Right atrium auricular region (tissue), 2 donors: ENCODE measurements around the gene CMTM5. TPM values are rescaled to one million over a fixed set of nuclear protein-coding genes. Genes with fewer than 3 reads are reported as not detected.
"Not testable (repeated sequence)": the region's sequence is repeated elsewhere in the genome, so short reads cannot be mapped to it uniquely, and the experiment has no call there.

Experiments used
- DNase-seq: peaks from one replicate; pipeline ENCODE4 v3.0.0-alpha.2; 2019; ENCODE audit warnings: low spot score
- H3K27ac ChIP-seq, 2 donors: fragments of 200-600 bp; sonication (generic); 1 replicate in 1 of 2; 2 replicates in 1 of 2; pipeline ENCODE4 v1.5.1; 2016 to 2019
- H3K27me3 ChIP-seq, 2 donors: fragments of 200-600 bp; sonication (generic); one replicate each; pipeline versions ENCODE4 v1.5.1 to v1.6.0; 2017 to 2019
- H3K36me3 ChIP-seq: fragments of 200-600 bp; sonication (generic); one replicate; pipeline ENCODE4 v1.5.1; 2016
- H3K4me1 ChIP-seq, 2 donors: fragments of 200-600 bp; sonication (generic); one replicate each; pipeline versions ENCODE4 v1.5.1 to v1.6.0; 2017 to 2019
- H3K4me3 ChIP-seq, 2 donors: fragments of 200-600 bp; sonication (generic); 1 replicate in 1 of 2; 2 replicates in 1 of 2; pipeline ENCODE4 v1.5.1; 2017 to 2019; ENCODE audit warnings: mild to moderate bottlenecking in 1 of 2, moderate library complexity in 1 of 2
- H3K9me3 ChIP-seq, 2 donors: fragments of 200-600 bp; sonication (generic); one replicate each; pipeline ENCODE4 v1.5.1; 2019
- CTCF ChIP-seq, 2 donors: fragments of 200-600 bp; sonication (generic); IDR thresholded peaks; one replicate each; pipeline ENCODE4 v1.5.1; 2019; ENCODE audit warnings: antibody characterized with exemption in 2 of 2
- total RNA-seq, 2 donors: library from RNA; depleted of rRNA; stranded (reverse); fragments of >200 nt; gene quantifications; one replicate each; pipeline ENCODE4 v1.1.0, GENCODE V29; 2016

CMTM5 gene
- total RNA-seq, 2 donors from 2014 or later = not detected

DNA sequence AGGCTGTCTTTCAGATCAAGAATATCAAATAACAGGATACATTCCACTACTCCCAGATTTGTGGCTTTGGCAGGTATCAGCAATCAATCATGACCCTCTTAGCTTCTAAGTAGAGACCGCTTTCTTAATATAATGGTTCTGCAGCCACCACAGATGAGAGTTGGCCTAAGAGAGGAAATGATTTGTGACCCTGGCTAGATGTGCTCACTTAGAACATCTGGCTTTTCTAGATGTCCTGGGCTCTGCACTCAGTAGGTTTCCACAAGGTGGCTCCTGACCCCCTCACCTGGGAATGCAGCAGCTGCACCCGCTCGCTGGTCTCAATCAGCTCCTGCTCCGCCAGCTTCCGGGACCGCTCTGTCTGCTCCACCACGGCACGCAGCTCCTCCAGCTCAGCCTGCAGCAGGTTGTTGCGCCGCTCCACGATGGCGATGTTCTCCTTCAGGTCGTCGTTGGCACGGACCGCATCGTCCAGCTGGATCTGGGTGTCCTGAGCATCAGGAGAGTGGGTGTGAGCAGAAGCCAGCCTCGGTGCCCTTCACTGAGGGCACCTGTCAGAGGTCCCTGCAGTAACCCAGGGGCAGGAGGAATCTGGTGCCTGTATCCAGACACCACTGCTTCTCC is 8.9 kb downstream of the CMTM5 start:
- TF ChIP-seq CTCF (IDR thresholded peaks at IDR 0.05) = no peak
- no peak overlapping the region for H3K4me3 ChIP-seq
- peak overlapping the region in 1 of 2 donors; percentile 10 for H3K27ac ChIP-seq
- no peaks in the 10 kb centered on the region for H3K9me3 ChIP-seq
- peaks cover 92% of the 10 kb centered on the region for H3K36me3 ChIP-seq
- H3K27me3 ChIP-seq = no peaks in the 10 kb centered on the region
- no peaks in the 10 kb centered on the region for H3K4me1 ChIP-seq
- no peak for DNase-seq

DNA sequence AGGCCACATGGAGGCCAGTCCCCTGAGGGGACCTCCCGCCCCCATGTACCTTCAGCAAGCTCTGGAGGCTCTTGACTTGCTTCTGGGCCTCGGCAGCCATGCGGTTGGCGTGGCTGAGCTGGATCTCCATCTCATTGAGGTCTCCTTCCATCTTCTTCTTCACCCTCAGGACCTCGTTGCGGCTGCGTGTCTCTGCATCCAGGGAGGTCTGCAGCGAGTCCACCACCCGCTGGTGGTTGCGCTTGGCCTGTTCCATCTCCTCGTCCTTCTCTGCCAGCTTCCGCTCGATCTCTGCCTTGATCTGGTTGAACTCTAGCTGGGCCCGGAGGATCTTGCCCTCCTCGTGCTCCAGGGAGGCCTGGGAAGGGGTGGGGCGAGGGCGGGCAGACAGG is 9.4 kb downstream of the CMTM5 start:
- H3K9me3 ChIP-seq, DNase-seq, H3K4me3 ChIP-seq, H3K4me1 ChIP-seq, H3K27me3 ChIP-seq: not testable (repeated sequence)
- H3K36me3 ChIP-seq = peaks cover 96% of the 10 kb centered on the region
- peak overlapping the region in 1 of 2 donors; percentile 10 for H3K27ac ChIP-seq

DNA sequence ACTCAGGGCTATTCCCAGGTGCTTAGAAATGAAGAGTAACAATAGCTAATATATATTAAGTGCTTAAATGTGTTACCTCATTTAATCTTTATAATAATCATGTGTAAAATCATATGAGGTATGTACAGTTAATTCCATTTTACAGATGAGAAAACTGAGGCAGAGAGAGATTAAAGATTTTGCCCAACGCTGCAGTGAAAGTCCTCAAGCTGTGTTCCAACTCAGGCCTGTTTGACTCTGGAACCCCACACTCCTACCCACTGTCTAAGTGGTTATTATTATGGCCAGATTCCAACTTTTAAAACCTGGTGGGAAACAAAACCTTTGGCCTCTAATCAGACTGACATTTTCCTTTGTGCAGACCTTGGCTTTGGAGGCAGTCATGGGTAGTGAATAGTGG is 10.2 kb downstream of the CMTM5 start:
- H3K4me1 ChIP-seq = no peaks in the 10 kb centered on the region
- no peak overlapping the region for H3K27ac ChIP-seq
- DNase-seq = no peak

GRCh38 chr14:23387916-23388882 is 11.4 kb downstream of the CMTM5 start:
- TF ChIP-seq CTCF (IDR thresholded peaks at IDR 0.05) = no peak
- no peaks in the 10 kb centered on the region for H3K9me3 ChIP-seq
- no peaks in the 10 kb centered on the region for H3K4me1 ChIP-seq
- H3K36me3 ChIP-seq = peaks cover 96% of the 10 kb centered on the region
- H3K27ac ChIP-seq = no peak overlapping the region
- H3K4me3 ChIP-seq = no peak overlapping the region
- DNase-seq = no peak
- no peaks in the 10 kb centered on the region for H3K27me3 ChIP-seq

More for the DNA sequence above, 10.2 kb downstream of the CMTM5 start:
- H3K36me3 ChIP-seq = peaks cover 96% of the 10 kb centered on the region
- no peak for TF ChIP-seq CTCF (IDR thresholded peaks at IDR 0.05)
- H3K27me3 ChIP-seq = no peaks in the 10 kb centered on the region
- H3K9me3 ChIP-seq = no peaks in the 10 kb centered on the region
- no peak overlapping the region for H3K4me3 ChIP-seq

- H3K36me3 ChIP-seq = peaks cover 96% of the 10 kb centered on the region
These were observed 12.2 kb downstream of the CMTM5 start for GRCh38 chr14:23388996-23389395.

More at GRCh38 chr14:23388996-23389395, 12.2 kb downstream of the CMTM5 start:
- H3K9me3 ChIP-seq = no peaks in the 10 kb centered on the region
- no peak overlapping the region for H3K4me3 ChIP-seq
- no peak for DNase-seq
- H3K27ac ChIP-seq = peak overlapping the region in 1 of 2 donors; percentile 32
- H3K27me3 ChIP-seq = no peaks in the 10 kb centered on the region
- no peak for TF ChIP-seq CTCF (IDR thresholded peaks at IDR 0.05)
- no peaks in the 10 kb centered on the region for H3K4me1 ChIP-seq
